Right lobe of liver (tissue), 6 donors: Measurements from ENCODE around the gene PASK. TPM values are rescaled to one million over a fixed set of nuclear protein-coding genes. Genes with fewer than 3 reads are reported as not detected.

Experiments
- ATAC-seq, 4 donors: fragments of 200-7000 bp; cut with Tn5 transposase; one replicate each; pipeline ENCODE4 v1.9.1; 2020; ENCODE audit warnings: mild to moderate bottlenecking in 4 of 4, moderate library complexity in 4 of 4
- DNase-seq, 3 donors: peaks; one replicate each; pipeline ENCODE4 v3.0.0-alpha.2; 2020
- H3K27ac ChIP-seq, 3 donors: fragments of 200-600 bp; one replicate each; pipeline ENCODE4 v1.8.0; 2022
- H3K27me3 ChIP-seq, 2 donors: fragments of 200-600 bp; one replicate each; pipeline ENCODE4 v1.8.0; 2022
- H3K36me3 ChIP-seq, 4 donors: fragments of 200-600 bp; sonication (generic) in 1 of 4; one replicate each; pipeline versions ENCODE4 v1.5.1 to v1.8.0; 2017 to 2022; ENCODE audit warnings: control low read depth in 1 of 4
- H3K4me1 ChIP-seq, 4 donors: fragments of 200-600 bp; sonication (generic) in 1 of 4; one replicate each; pipeline versions ENCODE4 v1.5.1 to v1.8.0; 2017 to 2022; ENCODE audit warnings: control low read depth in 1 of 4
- H3K4me3 ChIP-seq, 3 donors: fragments of 200-600 bp; one replicate each; pipeline ENCODE4 v1.8.0; 2022
- H3K9me3 ChIP-seq, 4 donors: fragments of 200-600 bp; sonication (generic) in 1 of 4; one replicate each; pipeline versions ENCODE4 v1.5.1 to v1.8.0; 2017 to 2022; ENCODE audit warnings: control low read depth in 1 of 4
- CTCF ChIP-seq, 4 donors: fragments of 200-600 bp in 3 of 4; fragments of 450-650 bp in 1 of 4; IDR thresholded peaks; one replicate each; pipeline versions ENCODE4 v1.5.1 to v1.8.0; 2016 to 2022; ENCODE audit warnings: antibody characterized with exemption in 4 of 4, mild to moderate bottlenecking in 2 of 4
- POLR2A ChIP-seq: fragments of 450-650 bp; IDR thresholded peaks from one replicate; pipeline ENCODE4 v1.6.1; 2017; ENCODE audit warnings: antibody characterized with exemption, mild to moderate bottlenecking
- WGBS: methylation state at CpG from one replicate; pipeline ENCODE4 v1.1.6; 2018; ENCODE audit warnings: low coverage, low lambda C conversion rate; ENCODE audit not compliant: insufficient coverage; ENCODE audit errors: missing lambda C conversion rate; 5-methylcytosine and 5-hydroxymethylcytosine counted together
- intact Hi-C, 2 donors: fragments of 100-400 bp; cut with DNase I; formaldehyde crosslinking; loops; one replicate each; pipeline versions ENCODE4 v1.11.2 to v1.14.1; 2022
- total RNA-seq, 6 experiments: library from RNA; depleted of rRNA in 2 of 6; stranded (reverse); fragments of >200 nt in 2 of 6; fragmentation: NEBNext Ultra II Directional in 3 of 6; extraction: Animal tissue kit (Norgen Biotek cat#: 25700) in 3 of 6; gene quantifications; one replicate each; pipeline versions ENCODE4 v1.1.0 to v1.2.4, GENCODE V29; 2016 to 2023
- donor health status: DM: no; HTN: yes; CAD: no.
- donor health status: DM: no; HTN: no; CAD: no.
- donor health status: DM: no; HTN: no; CAD: no.
- donor health status: DM: no; HTN: yes; CAD: no.
- donor health status: DM: no; HTN: yes; CAD: no.

PASK gene
- total RNA-seq, 6 experiments from 2014 or later: 2.0 to 4.2 (median 3.4) TPM

- no peak for TF ChIP-seq POLR2A
- TF ChIP-seq CTCF (IDR thresholded peaks at IDR 0.05): no peak
- H3K9me3 ChIP-seq: no peaks in the 10 kb centered on the region
- no peak overlapping the region for H3K27ac ChIP-seq
- intact Hi-C loops: no loop called here
- peaks cover 6 to 80% (median 26%) of the 10 kb centered on the region in 4 donors for H3K36me3 ChIP-seq
- no peaks in the 10 kb centered on the region for H3K27me3 ChIP-seq
- WGBS: 91% methylated on average over 15 of the region's 22 CpGs
- ATAC-seq (no peak), DNase-seq (peak in 1 of 3 donors; percentile 41)
- H3K4me1 ChIP-seq: peaks cover 0 to 24% (median 11%) of the 10 kb centered on the region in 4 donors
- no peak overlapping the region for H3K4me3 ChIP-seq
Observed at GRCh38 chr2:241091734-241092445, 57.4 kb downstream of the PASK start.

DNA sequence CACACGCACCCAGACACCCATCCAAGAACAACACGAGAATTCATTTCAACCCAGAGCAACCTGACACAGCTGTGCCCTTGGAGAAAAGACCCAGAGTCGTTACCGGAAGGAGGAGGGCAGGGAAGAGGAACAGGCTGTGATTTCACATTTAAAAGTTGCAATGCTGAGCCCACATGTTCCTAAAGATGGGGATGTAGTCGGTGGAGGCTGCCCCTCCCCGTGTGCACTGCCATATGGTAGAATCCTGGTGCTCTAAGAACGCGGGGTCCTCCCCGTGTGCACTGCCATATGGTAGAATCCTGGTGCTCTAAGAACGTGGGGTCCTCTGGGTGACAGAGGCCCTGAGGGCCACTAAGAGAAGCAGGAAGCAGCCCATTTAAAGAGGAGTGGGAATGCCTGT, 58.1 kb downstream of the PASK start:
- 72% methylated on average over 3 of the region's 10 CpGs for WGBS
- TF ChIP-seq POLR2A (no peak), CTCF (IDR thresholded peaks at IDR 0.05) (no peak)
- H3K36me3 ChIP-seq: peaks cover 1 to 80% (median 24%) of the 10 kb centered on the region in 4 donors

DNA sequence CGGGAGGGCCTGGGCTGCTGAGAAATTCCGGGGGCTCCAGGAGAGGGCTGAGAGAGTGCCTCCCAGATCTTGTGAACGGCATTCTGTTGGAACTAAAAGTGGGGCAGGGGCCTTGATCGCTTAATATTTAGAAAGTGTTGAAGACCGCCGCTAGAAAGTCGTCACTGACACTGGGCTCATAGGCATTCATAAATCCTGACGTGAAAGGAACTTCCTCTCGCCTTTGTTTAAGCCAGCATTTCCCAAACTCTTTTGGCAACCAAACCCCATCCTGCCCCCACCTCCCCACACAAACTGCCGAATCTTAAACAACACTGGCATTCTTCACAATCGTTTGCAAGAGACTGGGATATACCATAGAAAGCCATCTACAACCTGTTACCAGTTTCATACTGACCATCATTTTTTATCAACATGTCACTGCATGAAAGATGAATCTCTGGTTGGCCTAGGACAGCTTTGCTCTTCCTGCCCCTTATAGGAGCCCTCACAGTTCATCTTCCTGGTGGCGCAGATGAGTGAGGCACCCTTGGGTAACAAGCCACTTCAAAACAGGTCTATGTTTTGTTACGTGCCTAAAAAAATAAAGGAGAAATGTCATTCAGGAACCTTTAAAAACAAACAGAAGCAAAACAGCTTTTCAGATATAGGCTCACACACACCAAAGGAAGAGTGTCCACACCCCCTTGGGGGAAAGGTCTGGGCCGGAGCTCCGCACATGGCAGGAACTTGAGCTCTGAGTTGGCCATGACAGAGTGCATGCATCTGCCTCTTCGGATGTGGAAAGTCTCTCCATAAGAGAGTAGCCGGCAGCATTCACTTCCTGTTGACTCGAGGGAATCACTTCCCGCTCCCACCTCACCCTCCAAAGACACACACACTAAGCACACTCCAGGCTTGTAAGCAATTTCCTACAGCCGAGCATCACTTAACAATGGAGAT, 60.2 kb downstream of the PASK start:
- Histone ChIP-seq H3K27ac (no peak overlapping the region), H3K27me3 (no peaks in the 10 kb centered on the region), H3K9me3 (no peaks in the 10 kb centered on the region), H3K4me3 (no peak overlapping the region), H3K36me3 (peaks cover 0 to 74% (median 24%) of the 10 kb centered on the region in 4 donors), H3K4me1 (peaks cover 0 to 18% (median 9%) of the 10 kb centered on the region in 4 donors)
- intact Hi-C loops: no loop called here
- ATAC-seq (peak in 3 of 4 donors; percentile 7 to 44 (median 26)), DNase-seq (peak in 1 of 3 donors; percentile 29)
- 58% methylated on average over 11 of the region's 20 CpGs for WGBS
- no peak for TF ChIP-seq CTCF (IDR thresholded peaks at IDR 0.05)
- no peak for TF ChIP-seq POLR2A

More for the DNA sequence above, 58.1 kb downstream of the PASK start:
- intact Hi-C loops: no loop called here
- no peaks in the 10 kb centered on the region for H3K9me3 ChIP-seq
- DNase-seq (peak in 1 of 3 donors; percentile 19), ATAC-seq (no peak)
- H3K4me3 ChIP-seq: no peak overlapping the region
- H3K27me3 ChIP-seq: no peaks in the 10 kb centered on the region
- peaks cover 0 to 24% (median 11%) of the 10 kb centered on the region in 4 donors for H3K4me1 ChIP-seq
- no peak overlapping the region for H3K27ac ChIP-seq

DNA sequence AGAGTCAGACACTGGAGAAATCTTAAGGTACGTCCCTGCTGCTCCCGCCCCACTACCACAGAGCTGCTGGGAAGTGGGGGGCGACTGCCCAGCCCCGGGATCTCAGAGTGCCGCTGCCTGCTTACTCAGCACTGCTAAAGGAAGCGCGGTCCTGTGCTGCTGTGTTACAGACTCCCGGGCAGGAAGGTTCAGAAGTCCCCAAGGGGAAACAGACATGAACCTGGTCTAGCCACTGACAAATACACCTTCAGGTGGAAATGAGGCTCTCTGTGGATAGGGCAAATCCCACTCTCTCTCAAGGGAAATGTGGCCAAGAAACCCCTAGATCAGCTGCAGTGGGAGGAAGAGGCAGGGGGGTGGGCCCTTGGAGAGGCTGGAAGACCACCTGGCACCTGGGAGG, 60.9 kb downstream of the PASK start:
- no peak overlapping the region for H3K4me3 ChIP-seq
- intact Hi-C loops: no loop called here
- WGBS: 67% methylated on average over 4 of the region's 8 CpGs
- no peak for TF ChIP-seq CTCF (IDR thresholded peaks at IDR 0.05)
- ATAC-seq (peak in 3 of 4 donors; percentile 20 to 52 (median 37)), DNase-seq (peak in 2 of 3 donors; percentile 23 to 36)
- H3K9me3 ChIP-seq: no peaks in the 10 kb centered on the region
- H3K27ac ChIP-seq: no peak overlapping the region
- H3K4me1 ChIP-seq: peaks cover 0 to 12% (median 6%) of the 10 kb centered on the region in 4 donors
- no peaks in the 10 kb centered on the region for H3K27me3 ChIP-seq
- peaks cover 0 to 72% (median 24%) of the 10 kb centered on the region in 4 donors for H3K36me3 ChIP-seq
